Esophagus muscularis mucosa (tissue), 4 donors: Measurements from ENCODE around the gene CSKMT. TPM values are rescaled to one million over a fixed set of nuclear protein-coding genes. Genes with fewer than 3 reads are reported as not detected.
"Not testable (repeated sequence)": the region's sequence is repeated elsewhere in the genome, so short reads cannot be mapped to it uniquely, and the experiment has no call there.

Experiments
- DNase-seq: peaks from one replicate; pipeline ENCODE4 v3.0.0-alpha.2; 2017; ENCODE audit errors: extremely low spot score
- H3K27ac ChIP-seq, 4 donors: fragments of 200-600 bp; sonication (generic); replicated peaks in 1 of 4; 1 replicate in 3 of 4; 2 replicates in 1 of 4; pipeline ENCODE4 v1.5.1; 2016 to 2019; ENCODE audit warnings: mild to moderate bottlenecking in 1 of 4
- H3K27me3 ChIP-seq, 4 donors: fragments of 200-600 bp; sonication (generic); one replicate each; pipeline versions ENCODE4 v1.5.1 to v1.6.0; 2016 to 2019
- H3K36me3 ChIP-seq, 4 donors: fragments of 200-600 bp; sonication (generic); one replicate each; pipeline ENCODE4 v1.5.1; 2016 to 2019
- H3K4me1 ChIP-seq, 4 donors: fragments of 200-600 bp; sonication (generic); one replicate each; pipeline ENCODE4 v1.5.1; 2016 to 2019
- H3K4me3 ChIP-seq, 4 donors: fragments of 200-600 bp; sonication (generic); 1 replicate in 2 of 4; 2 replicates in 2 of 4; pipeline ENCODE4 v1.5.1; 2016 to 2019; ENCODE audit warnings: mild to moderate bottlenecking in 4 of 4, moderate library complexity in 1 of 4
- H3K9me3 ChIP-seq, 4 donors: fragments of 200-600 bp; sonication (generic); 1 replicate in 3 of 4; 2 replicates in 1 of 4; pipeline ENCODE4 v1.5.1; 2016 to 2019
- EP300 ChIP-seq: sonication (generic); formaldehyde crosslinking; IDR thresholded peaks from one replicate; pipeline ENCODE4 v1.6.1; 2017; ENCODE audit warnings: antibody characterized with exemption
- POLR2A ChIP-seq: fragments of 450-650 bp; IDR thresholded peaks from one replicate; pipeline ENCODE4 v1.6.1; 2017; ENCODE audit warnings: antibody characterized with exemption, moderate library complexity, mild to moderate bottlenecking, low read depth
- POLR2AphosphoS5 ChIP-seq, 2 donors: sonication (generic); formaldehyde crosslinking; IDR thresholded peaks; one replicate each; pipeline ENCODE4 v1.6.1; 2017; ENCODE audit warnings: antibody characterized with exemption in 2 of 2
- WGBS: methylation state at CpG from one replicate; pipeline ENCODE4 v1.1.5; 2018; 5-methylcytosine and 5-hydroxymethylcytosine counted together
- intact Hi-C: fragments of 100-400 bp; cut with DNase I; formaldehyde crosslinking; loops from one replicate; pipeline ENCODE4 v1.15.1; 2023
- total RNA-seq, 4 donors: library from RNA; depleted of rRNA; stranded (reverse); fragments of >200 nt; gene quantifications; one replicate each; pipeline versions ENCODE4 v1.1.0 to v1.2.1, GENCODE V29; 2016
- TF ChIP-seq, protein P1 (sequence below), 3 experiments: fragments of 200-600 bp in 2 of 3; fragments of 450-650 bp in 1 of 3; sonication (generic) in 2 of 3; IDR thresholded peaks; one replicate each; pipeline ENCODE4 v1.5.1; 2017 to 2019; ENCODE audit warnings: antibody characterized with exemption in 3 of 3, mild to moderate bottlenecking in 2 of 3, moderate library complexity in 1 of 3

CSKMT gene, protein sequence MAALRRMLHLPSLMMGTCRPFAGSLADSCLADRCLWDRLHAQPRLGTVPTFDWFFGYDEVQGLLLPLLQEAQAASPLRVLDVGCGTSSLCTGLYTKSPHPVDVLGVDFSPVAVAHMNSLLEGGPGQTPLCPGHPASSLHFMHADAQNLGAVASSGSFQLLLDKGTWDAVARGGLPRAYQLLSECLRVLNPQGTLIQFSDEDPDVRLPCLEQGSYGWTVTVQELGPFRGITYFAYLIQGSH
- total RNA-seq = 1 to 10 TPM; 2.9 to 4.9 (median 3.1) TPM

DNA sequence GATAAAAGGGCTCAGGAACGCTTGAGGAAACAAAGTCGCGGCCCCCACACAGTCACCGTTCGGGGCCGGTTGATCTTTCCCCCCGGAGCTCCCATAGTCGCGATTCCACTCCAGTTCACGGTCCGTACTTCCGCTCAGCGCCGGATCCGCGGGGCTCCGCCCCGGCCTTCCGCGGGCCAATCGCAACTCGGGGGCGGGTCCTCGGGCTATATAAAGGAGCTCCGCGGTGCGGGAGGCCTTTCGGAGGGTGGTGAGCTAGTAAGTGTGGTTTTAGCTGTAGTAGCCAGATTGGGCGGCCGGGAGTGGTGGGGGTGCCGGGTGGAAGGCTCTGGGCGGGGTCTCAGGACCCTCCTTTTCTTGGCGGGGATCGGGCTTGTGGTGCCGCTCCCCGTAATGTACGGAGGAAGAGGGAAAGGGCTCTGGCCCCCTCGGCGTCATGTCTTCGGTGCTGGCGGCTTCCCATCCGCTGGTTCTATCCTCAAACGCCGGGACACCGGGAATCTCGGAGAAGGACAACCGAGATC, at the start of gene CSKMT, which contains the start of gene C11orf98:
Gene CSKMT (plus strand): TSS at position 238 of the 524 bp plus-strand sequence. CDS start 568 bp downstream, outside the sequence.
Gene C11orf98 (minus strand): TSS at position 136 of the 524 bp plus-strand sequence. CDS start 41 bp downstream, at position 95.
- DNase-seq = peak; percentile 99
- WGBS = 2% methylated on average over 9 of the region's 47 CpGs
- no peaks in the 10 kb centered on the region for H3K9me3 ChIP-seq
- H3K27me3 ChIP-seq = no peaks in the 10 kb centered on the region
- peaks cover 7 to 32% (median 24%) of the 10 kb centered on the region in 4 donors for H3K36me3 ChIP-seq
- H3K4me3 ChIP-seq = peak within 1 kb of the TSS; percentile 71 to 83 (median 82)
- peak within 1 kb of the TSS; percentile 91 to 97 (median 92) for H3K27ac ChIP-seq
- TF ChIP-seq EP300 (no peak), POLR2A (peak; percentile 99), POLR2AphosphoS5 (IDR thresholded peaks at IDR 0.05) (peak; percentile 96 to 100)
- peaks cover 31 to 56% (median 46%) of the 10 kb centered on the region in 4 donors for H3K4me1 ChIP-seq
- intact Hi-C loops = no loop called here

DNA sequence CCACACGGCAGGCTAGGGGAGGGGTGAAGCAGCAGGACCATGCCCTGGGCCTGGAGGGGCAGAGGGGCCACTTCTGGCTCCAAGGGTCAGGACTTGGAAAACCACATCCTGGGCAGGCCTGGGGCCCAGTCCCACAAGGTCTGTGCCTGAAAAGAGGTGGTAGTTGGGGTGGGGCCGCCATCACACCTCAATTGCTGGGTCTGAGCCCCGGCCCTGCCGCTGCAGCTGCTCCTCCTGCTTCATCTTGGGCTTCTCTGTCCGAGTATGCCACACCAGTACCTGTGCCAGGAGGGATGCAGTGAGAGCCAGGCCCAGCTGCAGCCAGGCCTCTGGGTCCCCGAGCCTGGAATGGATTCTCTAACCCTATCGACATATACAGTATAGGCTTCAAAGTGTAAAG, 49.6 kb upstream of the CSKMT start:
- H3K4me1 ChIP-seq = peaks cover 21 to 44% (median 36%) of the 10 kb centered on the region in 4 donors
- peaks cover 5 to 52% (median 34%) of the 10 kb centered on the region in 4 donors for H3K36me3 ChIP-seq
- TF ChIP-seq POLR2AphosphoS5 (IDR thresholded peaks at IDR 0.05) (no peak), EP300 (no peak), POLR2A (no peak)
- TF ChIP-seq, protein P1, sequence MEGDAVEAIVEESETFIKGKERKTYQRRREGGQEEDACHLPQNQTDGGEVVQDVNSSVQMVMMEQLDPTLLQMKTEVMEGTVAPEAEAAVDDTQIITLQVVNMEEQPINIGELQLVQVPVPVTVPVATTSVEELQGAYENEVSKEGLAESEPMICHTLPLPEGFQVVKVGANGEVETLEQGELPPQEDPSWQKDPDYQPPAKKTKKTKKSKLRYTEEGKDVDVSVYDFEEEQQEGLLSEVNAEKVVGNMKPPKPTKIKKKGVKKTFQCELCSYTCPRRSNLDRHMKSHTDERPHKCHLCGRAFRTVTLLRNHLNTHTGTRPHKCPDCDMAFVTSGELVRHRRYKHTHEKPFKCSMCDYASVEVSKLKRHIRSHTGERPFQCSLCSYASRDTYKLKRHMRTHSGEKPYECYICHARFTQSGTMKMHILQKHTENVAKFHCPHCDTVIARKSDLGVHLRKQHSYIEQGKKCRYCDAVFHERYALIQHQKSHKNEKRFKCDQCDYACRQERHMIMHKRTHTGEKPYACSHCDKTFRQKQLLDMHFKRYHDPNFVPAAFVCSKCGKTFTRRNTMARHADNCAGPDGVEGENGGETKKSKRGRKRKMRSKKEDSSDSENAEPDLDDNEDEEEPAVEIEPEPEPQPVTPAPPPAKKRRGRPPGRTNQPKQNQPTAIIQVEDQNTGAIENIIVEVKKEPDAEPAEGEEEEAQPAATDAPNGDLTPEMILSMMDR (IDR thresholded peaks at IDR 0.05) = no peak
- no peak for DNase-seq
- no peak overlapping the region for H3K4me3 ChIP-seq
- 100% methylated on average over 1 of the region's 7 CpGs for WGBS
- no peaks in the 10 kb centered on the region for H3K27me3 ChIP-seq
- intact Hi-C loops = no loop called here
- no peak overlapping the region for H3K27ac ChIP-seq
- H3K9me3 ChIP-seq = no peaks in the 10 kb centered on the region

DNA sequence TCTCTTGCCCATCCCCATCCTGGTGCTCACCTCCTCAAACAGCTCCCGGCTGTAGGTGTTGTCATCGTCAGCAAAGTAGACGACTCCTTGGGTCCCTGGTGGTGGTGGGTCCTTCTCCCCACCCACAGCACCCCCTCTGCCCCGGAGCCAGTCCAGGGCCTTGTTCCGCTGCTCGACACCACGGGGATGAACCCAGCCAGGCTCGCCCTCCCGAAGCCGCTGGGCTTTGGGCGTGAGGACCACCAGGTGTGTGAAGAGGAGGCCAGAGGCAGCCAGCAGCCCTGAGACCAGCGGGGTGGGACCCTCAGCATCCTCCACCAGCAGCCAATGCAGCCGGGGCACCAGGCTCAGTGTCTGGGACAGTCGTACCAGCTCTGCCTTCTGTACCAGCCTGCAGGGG, 48.2 kb upstream of the CSKMT start:
- intact Hi-C loops, H3K4me3 ChIP-seq, H3K27ac ChIP-seq, DNase-seq, H3K9me3 ChIP-seq, H3K27me3 ChIP-seq: not testable (repeated sequence)
- Histone ChIP-seq H3K36me3 (peaks cover 5 to 46% (median 33%) of the 10 kb centered on the region in 4 donors), H3K4me1 (peaks cover 17 to 40% (median 31%) of the 10 kb centered on the region in 4 donors)
- WGBS = 78% methylated on average over 3 of the region's 14 CpGs

DNA sequence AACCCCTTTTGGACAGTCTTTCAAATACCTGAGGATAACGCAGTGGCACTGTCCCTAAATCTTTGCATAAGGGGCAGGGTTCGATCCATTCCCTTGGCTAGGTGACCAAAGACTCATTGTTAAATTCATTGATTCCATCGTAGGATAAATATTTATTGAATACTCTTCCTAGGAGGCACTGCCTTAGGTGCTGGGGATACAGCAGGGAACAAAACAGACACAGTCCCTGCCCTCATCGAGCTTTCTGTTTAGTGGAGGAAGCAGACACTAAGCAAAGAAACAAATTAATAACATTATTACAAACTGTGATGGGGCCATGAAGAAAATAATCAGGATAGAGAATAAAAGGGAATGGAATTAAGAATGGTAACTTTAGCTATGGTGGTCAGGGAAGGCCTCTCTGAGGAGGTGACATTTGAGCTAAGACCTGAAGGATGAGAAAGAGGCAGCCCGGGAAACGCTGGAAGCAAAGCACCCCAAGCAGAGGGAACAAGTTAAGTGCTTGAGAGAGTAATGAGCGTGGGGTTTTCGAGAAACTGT, 44.0 kb upstream of the CSKMT start:
- intact Hi-C loops = no loop called here
- peak overlapping the region; percentile 66 to 87 (median 76) for H3K4me3 ChIP-seq
- H3K4me1 ChIP-seq = peaks cover 16 to 33% (median 23%) of the 10 kb centered on the region in 4 donors
- WGBS = 34% methylated on average over 8 of the region's 8 CpGs
- H3K27me3 ChIP-seq = no peaks in the 10 kb centered on the region
- peak overlapping the region; percentile 83 to 91 (median 88) for H3K27ac ChIP-seq
- TF ChIP-seq POLR2A (no peak), EP300 (no peak), POLR2AphosphoS5 (IDR thresholded peaks at IDR 0.05) (no peak)
- TF ChIP-seq, protein P1 (IDR thresholded peaks at IDR 0.05) = no peak
- H3K36me3 ChIP-seq = peaks cover 15 to 45% (median 32%) of the 10 kb centered on the region in 4 donors
- H3K9me3 ChIP-seq = no peaks in the 10 kb centered on the region
- DNase-seq = no peak

DNA sequence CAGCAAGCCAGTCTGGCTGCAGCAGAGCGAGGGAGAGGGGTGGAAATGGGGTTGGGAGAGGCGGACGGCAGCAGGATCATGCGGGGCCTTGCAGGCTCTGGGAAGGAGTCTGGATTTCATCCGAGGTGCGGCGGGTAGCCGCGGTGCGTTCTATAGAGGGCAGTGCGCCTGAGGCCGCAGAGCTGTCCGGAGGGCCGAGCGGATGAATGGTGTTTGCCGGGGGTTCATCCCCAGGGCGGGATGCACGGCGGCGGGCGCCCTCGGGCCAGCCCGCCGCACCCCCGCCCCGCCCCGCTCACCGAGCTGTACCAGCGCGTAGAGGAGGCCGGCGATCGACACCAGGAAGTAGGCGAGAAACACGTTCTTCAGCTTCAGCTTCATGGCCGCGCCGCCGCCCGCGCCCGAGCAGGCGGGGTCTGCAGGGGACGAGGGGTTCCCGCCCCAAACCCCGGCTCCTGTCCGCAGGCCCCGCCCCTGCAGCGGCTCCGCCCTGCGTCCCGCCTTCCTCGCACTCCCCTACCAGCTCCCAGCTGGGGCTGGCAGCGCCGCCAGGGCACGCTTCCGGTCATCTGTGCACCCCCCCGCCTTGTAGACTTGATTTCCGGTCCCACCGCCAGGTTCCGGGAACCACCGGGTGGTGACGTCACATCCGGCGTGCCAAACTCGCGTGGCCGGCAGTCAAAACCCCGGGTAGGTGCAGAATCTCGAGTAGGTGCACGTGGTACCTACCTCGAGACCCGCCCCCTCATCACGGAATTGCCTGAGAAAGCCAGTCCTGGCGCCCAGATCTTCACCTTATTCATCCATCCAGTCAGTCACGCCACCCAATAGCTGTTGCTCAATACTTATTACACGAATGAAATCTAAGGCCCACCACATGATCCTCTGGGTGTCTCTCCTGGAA, 43.3 kb upstream of the CSKMT start, which contains the start of gene B3GAT3:
Gene B3GAT3 (minus strand): TSS at position 420 of the 904 bp plus-strand sequence. CDS start 39 bp downstream, at position 381.
- Histone ChIP-seq H3K9me3 (no peaks in the 10 kb centered on the region), H3K4me1 (peaks cover 16 to 33% (median 23%) of the 10 kb centered on the region in 4 donors), H3K27ac (peak within 1 kb of the TSS; percentile 83 to 91 (median 88)), H3K27me3 (no peaks in the 10 kb centered on the region), H3K36me3 (peaks cover 18 to 46% (median 33%) of the 10 kb centered on the region in 4 donors), H3K4me3 (peak within 1 kb of the TSS; percentile 66 to 87 (median 76))
- intact Hi-C loops = no loop called here
- DNase-seq = peak; percentile 99
- WGBS = 2% methylated on average over 27 of the region's 77 CpGs
- peak; percentile 85 for TF ChIP-seq EP300
- TF ChIP-seq POLR2A = peak; percentile 63
- TF ChIP-seq POLR2AphosphoS5 (IDR thresholded peaks at IDR 0.05) = peak; percentile 96 to 98
- TF ChIP-seq, protein P1 (IDR thresholded peaks at IDR 0.05) = peak in 1 of 3 experiments; percentile 25
